RWPE2 (cell line): ENCODE measurements around the gene LIPA.

Source experiments
- ATAC-seq: fragments of 200-7000 bp; cut with Tn5 transposase; 3 replicates; pipeline ENCODE4 v1.9.1; 2021; ENCODE audit warnings: low read depth
- DNase-seq: peaks from one replicate; pipeline ENCODE4 v3.0.0-alpha.2; 2020; ENCODE audit warnings: low spot score
- H3K27ac ChIP-seq: fragments of 450-650 bp; 2 replicates; pipeline ENCODE4 v1.5.1; 2017; ENCODE audit warnings: mild to moderate bottlenecking; ENCODE audit not compliant: poor library complexity, severe bottlenecking
- H3K27me3 ChIP-seq: fragments of 250-450 bp; sonication (Bioruptor Pico); 2 replicates; pipeline ENCODE4 v1.5.1; 2021; ENCODE audit warnings: mild to moderate bottlenecking, moderate library complexity; ENCODE audit not compliant: insufficient read depth, poor library complexity, severe bottlenecking
- H3K36me3 ChIP-seq: fragments of 250-450 bp; sonication (Bioruptor Pico); 2 replicates; pipeline ENCODE4 v1.5.1; 2020; ENCODE audit warnings: low read depth, mild to moderate bottlenecking, moderate library complexity
- H3K4me1 ChIP-seq: fragments of 250-450 bp; sonication (Bioruptor Pico); 2 replicates; pipeline ENCODE4 v1.5.1; 2021; ENCODE audit warnings: mild to moderate bottlenecking, moderate library complexity; ENCODE audit not compliant: insufficient read depth, poor library complexity, severe bottlenecking
- H3K4me3 ChIP-seq: fragments of 250-450 bp; sonication (Bioruptor Pico); 2 replicates; pipeline ENCODE4 v1.5.1; 2021; ENCODE audit warnings: mild to moderate bottlenecking, moderate library complexity; ENCODE audit not compliant: severe bottlenecking
- H3K9me3 ChIP-seq: fragments of 250-450 bp; sonication (Bioruptor Pico); 2 replicates; pipeline ENCODE4 v1.5.1; 2021; ENCODE audit warnings: mild to moderate bottlenecking, moderate library complexity; ENCODE audit not compliant: severe bottlenecking
- TF ChIP-seq, protein P1 (sequence below): fragments of 450-650 bp; IDR thresholded peaks from one replicate; pipeline ENCODE4 v1.5.1; 2017; ENCODE audit warnings: mild to moderate bottlenecking, moderate library complexity; ENCODE audit not compliant: poor library complexity, severe bottlenecking

The LIPA gene

DNA sequence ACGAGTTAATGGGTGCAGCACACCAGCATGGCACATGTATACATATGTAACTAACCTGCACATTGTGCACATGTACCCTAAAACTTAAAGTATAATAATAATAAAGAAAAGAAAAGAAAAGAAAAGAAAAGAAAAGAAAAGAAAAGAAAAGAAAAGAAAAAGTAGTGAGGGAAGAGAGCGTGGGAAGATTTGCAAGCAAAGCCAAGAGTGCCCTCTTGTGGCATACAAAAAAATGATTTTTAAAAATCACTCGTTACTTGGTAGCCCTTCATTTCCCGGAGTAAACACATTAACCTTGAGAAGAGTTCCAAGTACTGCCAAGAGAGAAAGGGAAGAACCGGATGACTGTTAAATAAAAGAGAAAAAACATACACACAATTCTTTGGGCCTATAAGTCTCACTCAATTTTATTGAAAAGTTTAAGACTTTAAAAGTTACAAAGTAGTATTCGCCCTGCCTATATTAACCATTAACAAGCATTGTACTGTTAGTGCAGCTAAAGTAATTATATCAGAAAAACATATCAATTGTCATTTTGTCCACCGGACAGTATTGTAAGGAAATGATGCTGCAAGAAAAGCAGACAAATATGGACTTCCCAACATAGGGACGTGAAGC, 38.3 kb downstream of the LIPA start:
- DNase-seq (no peak), ATAC-seq (no peak)
- H3K4me1 ChIP-seq, result no peaks in the 10 kb centered on the region

DNA sequence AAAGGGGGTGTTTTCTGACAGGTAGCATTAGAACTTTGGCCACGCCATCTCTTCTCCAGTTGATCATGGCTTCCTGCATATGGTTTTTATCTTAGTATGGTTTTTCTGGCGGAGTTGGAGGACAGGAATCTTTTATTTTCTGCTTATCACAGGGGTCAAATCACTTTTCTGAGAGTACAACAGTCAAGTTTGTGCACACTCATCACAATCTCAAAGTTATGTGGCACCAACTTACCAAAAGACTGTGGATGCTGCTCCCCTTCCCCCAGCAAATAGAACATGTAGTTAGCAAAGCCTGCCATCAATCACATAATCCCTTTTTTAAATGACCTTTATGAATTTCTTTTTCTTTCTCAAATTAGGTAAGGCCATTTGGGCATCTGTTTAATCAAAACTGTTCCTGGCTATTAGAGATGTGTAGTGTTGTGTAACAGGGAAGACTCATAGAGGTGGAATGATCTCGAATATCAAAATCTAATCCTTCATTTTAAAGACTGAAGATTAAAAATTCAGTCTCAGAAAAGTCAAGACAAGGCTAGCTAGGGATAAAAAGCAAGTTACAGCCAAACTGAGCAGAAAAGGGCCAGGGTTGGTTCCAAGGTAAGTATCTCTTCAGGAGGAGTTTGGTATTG, 40.7 kb downstream of the LIPA start:
- peaks cover 3% of the 10 kb centered on the region for H3K4me1 ChIP-seq
- TF ChIP-seq, protein P1, sequence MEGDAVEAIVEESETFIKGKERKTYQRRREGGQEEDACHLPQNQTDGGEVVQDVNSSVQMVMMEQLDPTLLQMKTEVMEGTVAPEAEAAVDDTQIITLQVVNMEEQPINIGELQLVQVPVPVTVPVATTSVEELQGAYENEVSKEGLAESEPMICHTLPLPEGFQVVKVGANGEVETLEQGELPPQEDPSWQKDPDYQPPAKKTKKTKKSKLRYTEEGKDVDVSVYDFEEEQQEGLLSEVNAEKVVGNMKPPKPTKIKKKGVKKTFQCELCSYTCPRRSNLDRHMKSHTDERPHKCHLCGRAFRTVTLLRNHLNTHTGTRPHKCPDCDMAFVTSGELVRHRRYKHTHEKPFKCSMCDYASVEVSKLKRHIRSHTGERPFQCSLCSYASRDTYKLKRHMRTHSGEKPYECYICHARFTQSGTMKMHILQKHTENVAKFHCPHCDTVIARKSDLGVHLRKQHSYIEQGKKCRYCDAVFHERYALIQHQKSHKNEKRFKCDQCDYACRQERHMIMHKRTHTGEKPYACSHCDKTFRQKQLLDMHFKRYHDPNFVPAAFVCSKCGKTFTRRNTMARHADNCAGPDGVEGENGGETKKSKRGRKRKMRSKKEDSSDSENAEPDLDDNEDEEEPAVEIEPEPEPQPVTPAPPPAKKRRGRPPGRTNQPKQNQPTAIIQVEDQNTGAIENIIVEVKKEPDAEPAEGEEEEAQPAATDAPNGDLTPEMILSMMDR, result no peak
- no peak overlapping the region for H3K4me3 ChIP-seq
- H3K36me3 ChIP-seq, result peaks cover 10% of the 10 kb centered on the region; the same call in 1 of the 2 replicates
- H3K27ac ChIP-seq, result no peak overlapping the region
- ATAC-seq (no peak), DNase-seq (no peak)
- H3K27me3 ChIP-seq, result peaks cover 33% of the 10 kb centered on the region
- no peaks in the 10 kb centered on the region for H3K9me3 ChIP-seq

More for the DNA sequence above, 38.3 kb downstream of the LIPA start:
- peaks cover 9% of the 10 kb centered on the region for H3K27me3 ChIP-seq
- H3K4me3 ChIP-seq, result no peak overlapping the region
- H3K36me3 ChIP-seq, result peaks cover 21% of the 10 kb centered on the region
- no peaks in the 10 kb centered on the region for H3K9me3 ChIP-seq
- TF ChIP-seq, protein P1, result peak; percentile 90
- H3K27ac ChIP-seq, result no peak overlapping the region

DNA sequence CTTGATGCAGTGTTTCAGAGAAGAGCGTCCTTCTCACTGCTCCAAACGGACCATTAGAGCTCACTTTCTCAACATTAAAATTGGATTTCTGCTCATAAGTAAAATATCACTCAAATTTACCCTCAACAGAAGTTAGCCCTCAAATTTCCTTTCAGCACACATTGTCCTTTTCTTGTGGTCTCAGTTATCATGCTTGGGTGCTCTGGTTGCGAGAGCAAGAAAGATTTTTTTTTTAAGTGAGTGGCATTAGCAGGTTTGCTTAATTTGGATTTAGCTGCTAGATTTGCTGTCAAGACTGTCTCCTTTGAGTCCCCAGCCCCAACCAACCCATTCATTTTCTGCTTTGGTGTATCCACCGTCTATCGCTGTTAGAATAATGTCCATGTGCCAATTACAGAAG, 41.9 kb downstream of the LIPA start:
- peaks cover 44% of the 10 kb centered on the region for H3K27me3 ChIP-seq
- TF ChIP-seq, protein P1, result no peak

DNA sequence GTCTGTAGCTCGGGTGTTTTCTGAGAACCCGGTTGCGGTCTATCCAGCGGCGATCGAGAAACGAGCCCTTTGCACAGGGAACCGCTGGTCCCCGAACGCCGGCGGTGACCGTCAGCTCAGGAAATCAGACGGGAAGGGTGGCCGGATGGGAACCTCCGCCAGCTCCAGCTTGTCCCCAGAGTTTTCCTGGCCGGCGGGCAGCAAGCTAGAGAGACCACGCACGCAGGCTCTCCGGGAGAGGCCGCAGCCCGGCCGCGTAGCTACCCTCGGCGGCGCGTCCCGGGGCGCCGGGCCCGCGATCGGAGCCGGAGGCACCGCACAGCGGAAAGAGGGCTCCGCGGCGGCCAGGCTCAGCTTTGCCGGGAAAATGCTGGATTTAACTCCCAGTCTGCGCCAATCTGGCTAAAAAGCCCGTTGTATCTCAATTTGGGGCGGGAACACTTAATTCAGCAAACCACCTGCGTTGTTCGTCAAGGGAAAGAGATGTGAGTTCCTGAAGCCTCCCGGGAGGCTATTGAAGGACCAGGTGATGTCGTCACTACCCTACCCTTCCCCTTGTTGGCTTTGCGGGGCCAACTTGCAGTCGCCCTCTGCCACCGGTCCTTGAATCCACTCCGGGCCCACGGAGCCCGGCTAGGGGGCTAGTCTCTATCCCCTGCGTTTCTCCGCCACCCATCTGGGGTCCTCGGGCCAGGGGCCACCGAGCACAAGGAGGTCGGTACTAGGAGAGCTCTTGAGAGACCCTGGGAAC, 43.6 kb downstream of the LIPA start:
- DNase-seq (no peak), ATAC-seq (peak; percentile 64)
- peak overlapping the region; percentile 31 for H3K4me3 ChIP-seq
- no peaks in the 10 kb centered on the region for H3K36me3 ChIP-seq
- no peak overlapping the region for H3K27ac ChIP-seq
- H3K9me3 ChIP-seq, result no peaks in the 10 kb centered on the region
- TF ChIP-seq, protein P1, result no peak
- peaks cover 44% of the 10 kb centered on the region for H3K27me3 ChIP-seq
- H3K4me1 ChIP-seq, result peaks cover 3% of the 10 kb centered on the region

More for the DNA sequence above, 41.9 kb downstream of the LIPA start:
- Histone ChIP-seq H3K36me3 (peaks cover 2% of the 10 kb centered on the region; the same call in 1 of the 2 replicates), H3K4me1 (peaks cover 3% of the 10 kb centered on the region), H3K4me3 (no peak overlapping the region), H3K9me3 (no peaks in the 10 kb centered on the region), H3K27ac (no peak overlapping the region)
- ATAC-seq (no peak), DNase-seq (no peak)
